ENCODE data around the gene KANSL1. TPM values are rescaled to one million over a fixed set of nuclear protein-coding genes. Genes with fewer than 3 reads are reported as not detected.

KANSL1 gene
- total and polyA plus RNA-seq, 9 of the 15 experiments (the other 6 are each of a cell fraction or from before 2014, with no cell fraction given), result 3.6 to 55.4 (median 31.8) TPM

- DNase-seq (ENCODE audit: extremely low read depth in 1 of 4, low spot score in 3 of 4) (no peak), FAIRE-seq (no peak), ATAC-seq (no peak)
- Histone ChIP-seq H3K9ac (ENCODE audit: insufficient read depth in 1 of 2, low read depth in 2 of 2, low read length in 2 of 2) (no peak overlapping the region), H3K9me3 (replicated peaks; ENCODE audit: control insufficient read depth, insufficient read depth, low read depth, low read length) (no peaks in the 10 kb centered on the region), H3K36me3 (ENCODE audit: control insufficient read depth, insufficient read depth, low read length) (peaks cover 31% of the 10 kb centered on the region), H3K4me1 (replicated peaks in 1 of 2; ENCODE audit: control insufficient read depth in 2 of 2, insufficient read depth in 2 of 2, low read length in 2 of 2) (peaks cover under 1 to 6% of the 10 kb centered on the region in 2 experiments; a peak in 2 of 5 replicates), H3K4me3 (no peak overlapping the region), H4K20me1 (replicated peaks; ENCODE audit: control insufficient read depth, insufficient read depth, low read length) (no peaks in the 10 kb centered on the region), H3K4me2 (ENCODE audit: insufficient read depth, low read length) (no peak overlapping the region), H3K79me2 (ENCODE audit: control insufficient read depth, insufficient read depth, low read length) (peaks cover 66% of the 10 kb centered on the region), H2AFZ (ENCODE audit: low read depth, low read length) (no peak overlapping the region), H3K27me3 (ENCODE audit: control insufficient read depth in 2 of 2, insufficient read depth in 2 of 2, low read length in 2 of 2) (no peaks in the 10 kb centered on the region), H3K9me1 (ENCODE audit: control insufficient read depth, insufficient read depth, low read length) (no peaks in the 10 kb centered on the region), H3K27ac (ENCODE audit: extremely low read depth, low read depth, low read length) (no peak overlapping the region; the same call in 2 of the 3 replicates)
- ChIA-PET POLR2A (interaction anchor here (1.0 to 2.1 kb wide), 3 partner anchors 10 to 19 kb away, joined by 4 to 12 read pairs (median 4); no protein-coding TSS in a partner anchor), CTCF (ENCODE audit: low intra/inter-chr PET ratio) (no interaction called here)
- in situ Hi-C loops (cut with MboI), result no loop called here
- 81% methylated on average over 5 of the region's 5 CpGs for WGBS (ENCODE audit: insufficient coverage, low coverage, missing lambda C conversion rate)
- TF ChIP-seq FIP1L1 (IDR thresholded peaks at IDR 0.05; ENCODE audit: low read depth, low read length, poor library complexity, severe bottlenecking) (no peak), GATA2 (CRISPR knock-in tag; IDR thresholded peaks at IDR 0.05) (no peak), ZBTB40 (IDR thresholded peaks at IDR 0.05) (no peak), ZBTB40 (CRISPR knock-in tag; IDR thresholded peaks at IDR 0.05) (no peak), ZBTB11 (CRISPR knock-in tag; IDR thresholded peaks at IDR 0.05) (no peak), PYGO2 (tag; IDR thresholded peaks at IDR 0.05) (no peak), E2F3 (CRISPR knock-in tag; IDR thresholded peaks at IDR 0.05) (no peak), GTF2A2 (tag; IDR thresholded peaks at IDR 0.05) (no peak)
- intact Hi-C loops (cut with micrococcal nuclease), result no loop called here
- BruUV-seq (replicated peaks), result no TSS peak
These were observed 121.4 kb downstream of the KANSL1 start for GRCh38 chr17:46071796-46072195.

All from K562 (cell line).